IMR-90 (cell line): Measurements from ENCODE around the gene NEGR1. TPM values are rescaled to one million over a fixed set of nuclear protein-coding genes. Genes with fewer than 3 reads are reported as not detected.

Experiments used
- ATAC-seq: fragments of 200-7000 bp; cut with Tn5 transposase; 2 replicates; pipeline ENCODE4 v1.9.1; 2020; ENCODE audit warnings: low read depth, mild to moderate bottlenecking, moderate library complexity
- BruUV-seq: library from RNA; stranded (reverse); fragments of 400-500 nt; replicated peaks from 2 replicates; lab custom pipeline; 2021; lab: Mats Ljungman, UMichigan
- CTCF ChIA-PET: fragments of 300-600 bp; formaldehyde crosslinking; extraction: SDS; loops from one replicate; lab custom pipeline; 2021; ENCODE audit warnings: antibody characterized with exemption; lab: Yijun Ruan, JAX
- POLR2A ChIA-PET: fragments of 300-600 bp; sonication (Branson Sonifier 250); formaldehyde crosslinking; loops from one replicate; lab custom pipeline; 2022; ENCODE audit warnings: antibody characterized with exemption; ENCODE audit not compliant: unreplicated experiment; lab: Charles Lee
- DNase-seq: peaks from one replicate; pipeline ENCODE4 v3.0.0; 2013
- H2AFZ ChIP-seq: replicated peaks from 2 replicates; pipeline ENCODE3; 2013; ENCODE audit warnings: low read length, mild to moderate bottlenecking; ENCODE audit not compliant: poor library complexity
- H2AK5ac ChIP-seq: 2 replicates; pipeline ENCODE4 v1.6.1; 2013; ENCODE audit warnings: low read depth, low read length, inconsistent platforms
- H2AK9ac ChIP-seq: replicated peaks from 2 replicates; pipeline ENCODE3; 2013; ENCODE audit warnings: mild to moderate bottlenecking, low read depth, low read length, moderate library complexity; ENCODE audit not compliant: poor library complexity
- H2BK120ac ChIP-seq: 2 replicates; pipeline ENCODE4 v1.6.1; 2013; ENCODE audit warnings: low read depth, low read length, inconsistent platforms
- H2BK15ac ChIP-seq: 3 replicates; pipeline ENCODE4 v1.6.1; 2013; ENCODE audit warnings: low read depth, low read length, inconsistent platforms
- H2BK20ac ChIP-seq: 2 replicates; pipeline ENCODE4 v1.6.1; 2013; ENCODE audit warnings: low read depth, mild to moderate bottlenecking, inconsistent platforms, low read length, moderate library complexity
- H2BK5ac ChIP-seq: 2 replicates; pipeline ENCODE4 v1.6.1; 2013; ENCODE audit warnings: mild to moderate bottlenecking, low read depth, low read length, inconsistent platforms; ENCODE audit not compliant: poor library complexity, severe bottlenecking
- H3K14ac ChIP-seq: replicated peaks from 2 replicates; pipeline ENCODE4 v1.6.1; 2013; ENCODE audit warnings: low read depth, low read length, inconsistent platforms
- H3K18ac ChIP-seq: 2 replicates; pipeline ENCODE4 v1.6.1; 2013; ENCODE audit warnings: low read depth, low read length, control low read depth
- H3K23ac ChIP-seq: 2 replicates; pipeline ENCODE4 v1.6.1; 2013; ENCODE audit warnings: low read depth, low read length, inconsistent platforms
- H3K27ac ChIP-seq: 2 replicates; pipeline ENCODE4 v1.5.1; 2013; ENCODE audit warnings: mild to moderate bottlenecking, control low read depth, low read length; ENCODE audit not compliant: insufficient read depth
- H3K27me3 ChIP-seq: 2 replicates; pipeline ENCODE4 v1.6.1; 2013; ENCODE audit warnings: low read length; ENCODE audit not compliant: control insufficient read depth, insufficient read depth
- H3K36me3 ChIP-seq: 2 replicates; pipeline ENCODE4 v1.6.1; 2013; ENCODE audit warnings: low read length, mixed read lengths; ENCODE audit not compliant: control insufficient read depth, insufficient read depth
- H3K4ac ChIP-seq: 2 replicates; pipeline ENCODE4 v1.6.1; 2013; ENCODE audit warnings: low read depth, low read length, inconsistent platforms
- H3K4me1 ChIP-seq: 2 replicates; pipeline ENCODE4 v1.6.1; 2013; ENCODE audit warnings: low read length, mixed read lengths; ENCODE audit not compliant: control insufficient read depth, insufficient read depth
- H3K4me2 ChIP-seq: 2 replicates; pipeline ENCODE4 v1.6.1; 2013; ENCODE audit warnings: low read depth, mild to moderate bottlenecking, control low read depth, low read length, moderate library complexity
- H3K4me3 ChIP-seq: 2 replicates; pipeline ENCODE4 v1.5.1; 2013; ENCODE audit warnings: low read depth, mild to moderate bottlenecking, control low read depth, low read length, moderate library complexity; ENCODE audit not compliant: insufficient read depth
- H3K56ac ChIP-seq: 2 replicates; pipeline ENCODE4 v1.6.1; 2013; ENCODE audit warnings: low read length, inconsistent platforms; ENCODE audit not compliant: insufficient read depth; ENCODE audit errors: extremely low read depth
- H3K79me1 ChIP-seq, 2 experiments: 2 replicates each; pipeline ENCODE4 v1.6.1; 2013; ENCODE audit warnings: low read length in 2 of 2, inconsistent platforms in 1 of 2, low read depth in 1 of 2
- H3K9ac ChIP-seq: 2 replicates; pipeline ENCODE4 v1.6.1; 2013; ENCODE audit warnings: low read depth, low read length, control low read depth
- H3K9me1 ChIP-seq: 2 replicates; pipeline ENCODE4 v1.6.1; 2013; ENCODE audit warnings: low read length, inconsistent platforms; ENCODE audit not compliant: insufficient read depth
- H3K9me3 ChIP-seq: 2 replicates; pipeline ENCODE4 v1.6.1; 2013; ENCODE audit warnings: low read length; ENCODE audit not compliant: control insufficient read depth, insufficient read depth
- H4K20me1 ChIP-seq: 2 replicates; pipeline ENCODE4 v1.6.1; 2013; ENCODE audit warnings: low read length, inconsistent platforms; ENCODE audit not compliant: insufficient read depth
- H4K5ac ChIP-seq: 2 replicates; pipeline ENCODE4 v1.6.1; 2013; ENCODE audit warnings: mild to moderate bottlenecking, low read depth, low read length, control low read depth
- H4K8ac ChIP-seq, 2 experiments: 2 replicates each; pipeline ENCODE4 v1.6.1; 2013; ENCODE audit warnings: low read depth in 2 of 2, low read length in 2 of 2, control low read depth in 1 of 2, inconsistent platforms in 1 of 2
- H4K91ac ChIP-seq: 2 replicates; pipeline ENCODE4 v1.6.1; 2013; ENCODE audit warnings: low read depth, low read length, inconsistent platforms; ENCODE audit not compliant: insufficient read depth
- BHLHE40 ChIP-seq: fragments of 150-350 bp; IDR thresholded peaks from 2 replicates; pipeline ENCODE4 v1.6.1; 2016; ENCODE audit warnings: mild to moderate bottlenecking, low read depth, low read length
- WGBS, 2 experiments: methylation state at CpG; one replicate each; pipeline versions ENCODE4 v1.1.5 to v1.1.7; 2013; ENCODE audit warnings: missing lambda C conversion rate in 2 of 2; ENCODE audit not compliant: insufficient read length in 1 of 2; ENCODE audit errors: extremely low coverage in 2 of 2; 5-methylcytosine and 5-hydroxymethylcytosine counted together
- dilution Hi-C: fragments of 300-500 bp; cut with HindIII; formaldehyde crosslinking; loops from one replicate; pipeline ENCODE4 v1.14.3; 2018; ENCODE audit warnings: low sequenced_read_pairs; ENCODE audit not compliant: unreplicated experiment
- in situ Hi-C: fragments of 300-500 bp; cut with MboI; formaldehyde crosslinking; loops from 3 replicates; pipeline ENCODE4 v1.14.3; 2019; ENCODE audit warnings: low sequenced_read_pairs, inconsistent platforms, mixed read lengths
- intact Hi-C: fragments of 100-400 bp; cut with micrococcal nuclease; formaldehyde crosslinking; loops from 2 replicates; pipeline ENCODE4 v1.10.0; 2022
- polyA plus RNA-seq, 3 experiments: library from polyadenylated mRNA; depleted of rRNA; stranded (reverse); fragments of >200 nt; gene quantifications; 2 replicates each; pipeline ENCODE4 v1.2.3, GENCODE V29; 2012; ENCODE audit warnings: low replicate concordance in 1 of 3
- total RNA-seq: library from RNA; depleted of rRNA; stranded (reverse); fragments of >200 nt; gene quantifications from 2 replicates; pipeline ENCODE4 v1.2.3, GENCODE V29; 2012

The NEGR1 gene
- total and polyA plus RNA-seq, 2 of the 4 experiments (the other 2 are of a cell fraction), result 5.1 to 9.1 TPM

DNA sequence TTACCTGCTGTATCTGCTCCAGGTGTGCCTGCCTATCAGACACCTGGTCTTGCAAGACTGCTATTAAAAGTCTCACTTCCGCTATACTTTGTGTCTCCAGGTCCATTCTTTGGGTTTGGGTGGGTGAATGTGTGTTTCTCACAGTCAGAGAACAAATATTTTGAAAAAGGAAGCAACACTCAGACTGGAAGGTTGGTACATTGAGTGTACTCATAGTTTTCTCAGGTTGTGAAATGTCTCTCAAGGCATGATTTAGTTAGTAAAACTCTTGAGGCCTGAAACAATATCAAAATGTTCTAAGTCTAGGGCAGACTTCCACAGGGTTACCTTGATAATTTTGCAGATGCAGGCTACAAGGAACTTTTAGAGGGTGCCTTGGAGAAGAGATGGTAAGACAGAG is 771.6 kb downstream of the NEGR1 start:
- TF ChIP-seq BHLHE40, result no peak
- Histone ChIP-seq H3K14ac (no peak overlapping the region), H2AFZ (no peak overlapping the region), H3K4me3 (no peak overlapping the region), H2BK20ac (no peak overlapping the region), H2BK120ac (no peak overlapping the region), H2BK15ac (no peak overlapping the region), H4K8ac (no peak overlapping the region), H3K9me3 (no peaks in the 10 kb centered on the region; the same call in 1 of the 2 replicates), H3K18ac (no peak overlapping the region), H3K27ac (no peak overlapping the region), H3K27me3 (no peaks in the 10 kb centered on the region), H3K79me1 (no peaks in the 10 kb centered on the region), H4K20me1 (no peaks in the 10 kb centered on the region), H3K4ac (no peak overlapping the region), H2AK9ac (no peak overlapping the region), H3K4me2 (no peak overlapping the region), H3K4me1 (no peaks in the 10 kb centered on the region), H4K5ac (no peak overlapping the region), H2BK5ac (no peak overlapping the region), H3K9ac (no peak overlapping the region), H3K56ac (no peak overlapping the region), H2AK5ac (no peak overlapping the region), H4K91ac (no peak overlapping the region), H3K23ac (no peak overlapping the region), H3K36me3 (no peaks in the 10 kb centered on the region), H3K9me1 (no peaks in the 10 kb centered on the region)
- DNase-seq, result no peak
- in situ Hi-C loops, result no loop called here
- intact Hi-C loops, result no loop called here
- CTCF ChIA-PET, result no interaction called here
- WGBS, 2 experiments, result no CpG with 5 or more reads among the region's 1 CpG
- ATAC-seq, result no peak
- POLR2A ChIA-PET, result no interaction called here
- no TSS peak for BruUV-seq
- dilution Hi-C loops, result no loop called here
